Neuronal stem cell (in vitro differentiated cells): ENCODE measurements around the gene TRIM46.

Experiments
- DNase-seq: peaks from one replicate; pipeline ENCODE4 v3.0.0-alpha.2; 2013; ENCODE audit warnings: low spot score
- H2AFZ ChIP-seq: one replicate; pipeline ENCODE4 v1.6.1; 2013; ENCODE audit warnings: mild to moderate bottlenecking, low read length, inconsistent platforms
- H2AK5ac ChIP-seq: 2 replicates; pipeline ENCODE4 v1.6.1; 2013; ENCODE audit warnings: low read depth, mild to moderate bottlenecking, inconsistent platforms, low read length, moderate library complexity, mixed read lengths
- H2BK120ac ChIP-seq: 2 replicates; pipeline ENCODE4 v1.6.1; 2013; ENCODE audit warnings: low read depth, mild to moderate bottlenecking, inconsistent platforms, low read length, moderate library complexity, mixed read lengths
- H2BK12ac ChIP-seq: one replicate; pipeline ENCODE4 v1.6.1; 2013; ENCODE audit warnings: low read length, inconsistent platforms
- H2BK15ac ChIP-seq: 2 replicates; pipeline ENCODE4 v1.6.1; 2013; ENCODE audit warnings: mild to moderate bottlenecking, low read length, inconsistent platforms, mixed read lengths
- H2BK5ac ChIP-seq: one replicate; pipeline ENCODE4 v1.6.1; 2013; ENCODE audit warnings: inconsistent platforms, mild to moderate bottlenecking, low read length, moderate library complexity
- H3K14ac ChIP-seq: one replicate; pipeline ENCODE4 v1.6.1; 2013; ENCODE audit warnings: low read length, inconsistent platforms
- H3K18ac ChIP-seq: 2 replicates; pipeline ENCODE4 v1.6.1; 2013; ENCODE audit warnings: low read length, inconsistent platforms
- H3K23ac ChIP-seq: 2 replicates; pipeline ENCODE4 v1.6.1; 2013; ENCODE audit warnings: low read depth, mild to moderate bottlenecking, mixed read lengths, low read length, inconsistent platforms; ENCODE audit not compliant: poor library complexity
- H3K27ac ChIP-seq: replicated peaks from 3 replicates; pipeline ENCODE4 v1.5.1; 2013; ENCODE audit warnings: low read length, inconsistent platforms
- H3K27me3 ChIP-seq, 3 experiments: 2 replicates each; pipeline ENCODE4 v1.6.1; 2013; ENCODE audit warnings: low read length in 3 of 3, mild to moderate bottlenecking in 2 of 3, inconsistent platforms in 1 of 3, low read depth in 1 of 3, mixed read lengths in 1 of 3, moderate library complexity in 1 of 3; ENCODE audit not compliant: control insufficient read depth in 3 of 3, insufficient read depth in 3 of 3
- H3K36me3 ChIP-seq, 2 donors: replicated peaks in 1 of 2; 2 replicates each; pipeline ENCODE4 v1.6.1; 2013; ENCODE audit warnings: low read length in 2 of 2; ENCODE audit not compliant: control insufficient read depth in 2 of 2, insufficient read depth in 2 of 2
- H3K4ac ChIP-seq: 2 replicates; pipeline ENCODE4 v1.6.1; 2013; ENCODE audit warnings: inconsistent platforms, mild to moderate bottlenecking, low read length, moderate library complexity
- H3K4me1 ChIP-seq, 2 donors: 1 replicate in 1 of 2; 2 replicates in 1 of 2; pipeline ENCODE4 v1.6.1; 2013; ENCODE audit warnings: low read length in 2 of 2, low read depth in 1 of 2; ENCODE audit not compliant: control insufficient read depth in 2 of 2, insufficient read depth in 1 of 2
- H3K4me2 ChIP-seq: one replicate; pipeline ENCODE4 v1.6.1; 2013; ENCODE audit warnings: mild to moderate bottlenecking, low read length, inconsistent platforms; ENCODE audit not compliant: insufficient read depth, poor library complexity, severe bottlenecking
- H3K4me3 ChIP-seq, 2 donors: 2 replicates each; pipeline ENCODE4 v1.5.1; 2013; ENCODE audit warnings: low read length in 2 of 2, mild to moderate bottlenecking in 2 of 2, inconsistent platforms in 1 of 2, moderate library complexity in 1 of 2
- H3K79me1 ChIP-seq: one replicate; pipeline ENCODE4 v1.6.1; 2013; ENCODE audit warnings: low read depth, mild to moderate bottlenecking, inconsistent platforms, low read length, moderate library complexity
- H3K9ac ChIP-seq: one replicate; pipeline ENCODE4 v1.6.1; 2013; ENCODE audit warnings: mild to moderate bottlenecking, low read depth, low read length, inconsistent platforms; ENCODE audit not compliant: poor library complexity
- H3K9me3 ChIP-seq, 2 donors: replicated peaks in 1 of 2; 2 replicates each; pipeline versions ENCODE3 to v1.6.1; 2013; ENCODE audit warnings: low read length in 2 of 2, mild to moderate bottlenecking in 2 of 2, inconsistent platforms in 1 of 2, low read depth in 1 of 2, mixed read lengths in 1 of 2, moderate library complexity in 1 of 2; ENCODE audit not compliant: control insufficient read depth in 2 of 2, insufficient read depth in 1 of 2
- H4K8ac ChIP-seq: one replicate; pipeline ENCODE4 v1.6.1; 2013; ENCODE audit warnings: low read depth, mild to moderate bottlenecking, inconsistent platforms, low read length, moderate library complexity
- H4K91ac ChIP-seq: one replicate; pipeline ENCODE4 v1.6.1; 2013; ENCODE audit warnings: low read length, low read depth, mild to moderate bottlenecking, inconsistent platforms; ENCODE audit not compliant: poor library complexity
- WGBS, 2 donors: extraction: QIAGEN DNeasy Blood & Tissue Kit; methylation state at CpG; one replicate each; pipeline ENCODE4 v1.1.7; 2013; ENCODE audit warnings: missing lambda C conversion rate in 2 of 2, mixed read lengths in 1 of 2; ENCODE audit not compliant: insufficient read length in 2 of 2, insufficient replicate concordance in 1 of 2; ENCODE audit errors: extremely low coverage in 2 of 2; 5-methylcytosine and 5-hydroxymethylcytosine counted together

The TRIM46 gene

DNA sequence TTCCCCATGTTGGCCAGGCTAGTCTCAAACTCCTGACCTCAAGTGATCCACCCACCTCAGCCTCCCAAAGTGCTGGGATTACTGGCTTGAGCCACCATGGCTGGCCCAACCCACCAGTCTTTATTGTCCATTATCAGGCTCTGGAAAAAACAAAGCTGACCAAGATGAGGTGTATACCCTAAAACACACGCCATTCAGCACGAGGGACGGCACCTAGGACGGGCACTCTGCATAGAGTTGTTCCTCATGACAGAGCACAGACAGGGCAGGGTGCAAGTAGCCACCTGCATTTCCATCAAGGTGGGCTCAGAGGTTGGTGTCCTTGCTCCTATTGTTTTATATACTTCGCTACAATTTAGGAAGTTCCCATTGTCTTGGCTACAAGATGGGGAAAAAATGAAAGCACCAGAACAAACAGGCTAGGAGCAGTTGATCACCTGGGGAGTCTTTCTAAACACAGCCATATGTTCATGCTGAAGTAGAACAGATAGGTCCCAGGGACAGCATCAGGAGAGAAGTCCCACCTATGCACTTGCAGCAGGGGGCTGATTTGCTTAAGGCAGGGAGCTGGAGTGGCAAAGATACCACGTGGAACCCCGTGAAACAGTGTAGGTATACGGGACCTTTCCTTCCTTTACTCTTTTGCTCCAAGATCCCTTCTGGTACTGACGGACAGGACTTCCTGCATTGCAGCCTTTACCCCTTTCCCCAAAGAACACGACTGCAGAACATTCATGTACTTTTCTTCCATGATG is 5.0 kb upstream of the TRIM46 start:
- Histone ChIP-seq H3K4me1 (peaks cover 19 to 23% of the 10 kb centered on the region in 2 donors), H3K23ac (no peak overlapping the region), H3K18ac (no peak overlapping the region), H3K14ac (no peak overlapping the region), H3K9ac (no peak overlapping the region), H2BK12ac (no peak overlapping the region), H2AFZ (no peak overlapping the region), H2BK5ac (no peak overlapping the region), H3K4ac (no peak overlapping the region), H4K91ac (no peak overlapping the region), H3K27me3 (no peaks in the 10 kb centered on the region), H3K4me2 (no peak overlapping the region), H3K27ac (no peak overlapping the region), H2AK5ac (no peak overlapping the region), H3K79me1 (peaks cover 4% of the 10 kb centered on the region), H4K8ac (no peak overlapping the region), H3K36me3 (peaks cover 10 to 33% of the 10 kb centered on the region in 2 donors), H2BK15ac (no peak overlapping the region), H3K4me3 (no peak overlapping the region), H2BK120ac (no peak overlapping the region), H3K9me3 (no peaks in the 10 kb centered on the region)
- DNase-seq, result no peak
- no CpG with 5 or more reads among the region's 10 CpGs for WGBS, 2 donors

DNA sequence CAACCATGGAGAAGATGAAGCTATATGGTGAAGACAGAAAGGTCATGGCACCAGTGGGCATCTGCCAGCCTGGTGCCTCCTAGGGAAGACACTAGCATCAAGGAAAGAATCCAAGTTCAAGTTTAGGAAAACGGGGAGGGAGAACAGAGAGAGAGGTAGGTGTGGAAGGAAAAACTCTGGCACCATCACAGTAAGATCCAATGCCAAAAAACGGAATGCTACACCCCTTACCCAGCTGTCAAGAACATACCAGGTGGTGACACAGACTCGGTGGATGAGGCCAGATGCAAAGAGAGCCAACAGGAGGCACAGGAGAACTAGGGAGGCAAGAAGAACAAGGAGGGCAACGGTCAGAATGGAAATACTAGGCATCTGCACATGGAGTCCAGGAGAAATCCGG is 4.1 kb upstream of the TRIM46 start:
- H2BK120ac ChIP-seq, result no peak overlapping the region
- DNase-seq, result no peak

DNA sequence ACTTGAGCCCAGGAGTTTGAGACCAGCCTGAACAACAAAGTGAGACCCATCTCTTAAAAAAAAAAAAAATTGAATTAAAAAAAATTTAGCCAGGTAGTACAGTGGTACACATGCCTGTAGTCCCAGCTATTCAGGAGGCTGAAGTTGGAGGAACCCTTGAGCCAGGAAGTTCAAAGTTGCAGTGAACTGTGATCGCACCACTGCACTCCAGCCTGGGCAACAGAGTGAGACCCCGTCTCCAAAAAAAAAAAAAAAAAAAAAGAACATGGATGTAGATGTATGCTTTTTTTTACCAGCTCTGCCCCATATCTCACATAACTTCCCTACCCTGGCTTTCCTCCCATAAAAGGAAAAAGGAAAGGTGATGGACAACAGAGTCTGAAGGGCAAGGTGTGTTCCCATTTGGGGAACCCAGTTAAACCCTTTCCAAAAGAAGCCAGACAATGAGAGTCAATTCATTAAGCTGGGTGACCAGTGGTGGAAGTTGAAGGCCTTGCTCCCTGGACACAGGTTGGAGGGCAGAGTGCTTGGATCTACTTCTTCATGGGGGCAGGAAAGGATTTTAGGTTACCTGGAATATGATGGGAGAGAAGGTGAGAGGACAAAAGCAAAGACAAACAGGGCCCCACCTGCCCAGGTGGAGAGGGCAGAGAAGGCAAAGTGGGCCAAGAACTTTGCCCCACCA is 3.4 kb upstream of the TRIM46 start:
- Histone ChIP-seq H3K36me3 (peaks cover 10 to 33% of the 10 kb centered on the region in 2 donors), H3K23ac (no peak overlapping the region), H3K4me3 (no peak overlapping the region), H3K27ac (no peak overlapping the region), H3K4ac (no peak overlapping the region), H2BK120ac (no peak overlapping the region), H2BK12ac (no peak overlapping the region), H3K14ac (no peak overlapping the region), H4K8ac (no peak overlapping the region), H3K4me2 (no peak overlapping the region), H2AK5ac (no peak overlapping the region), H3K79me1 (peaks cover 6% of the 10 kb centered on the region), H3K9me3 (no peaks in the 10 kb centered on the region), H2BK15ac (no peak overlapping the region), H4K91ac (no peak overlapping the region), H3K27me3 (no peaks in the 10 kb centered on the region), H3K4me1 (peaks cover 24 to 34% of the 10 kb centered on the region in 2 donors), H2AFZ (no peak overlapping the region), H2BK5ac (no peak overlapping the region), H3K18ac (no peak overlapping the region), H3K9ac (no peak overlapping the region)
- no CpG with 5 or more reads among the region's 2 CpGs for WGBS, 2 donors
- no peak for DNase-seq

More for the DNA sequence above, 4.1 kb upstream of the TRIM46 start:
- no peaks in the 10 kb centered on the region for H3K27me3 ChIP-seq
- H3K79me1 ChIP-seq, result peaks cover 4% of the 10 kb centered on the region
- H2BK12ac ChIP-seq, result no peak overlapping the region
- H4K91ac ChIP-seq, result no peak overlapping the region
- no peak overlapping the region for H2AFZ ChIP-seq
- no peaks in the 10 kb centered on the region for H3K9me3 ChIP-seq
- no peak overlapping the region for H3K4me3 ChIP-seq
- H2AK5ac ChIP-seq, result no peak overlapping the region
- peaks cover 10 to 33% of the 10 kb centered on the region in 2 donors for H3K36me3 ChIP-seq
- no peak overlapping the region for H3K23ac ChIP-seq
- H3K27ac ChIP-seq, result no peak overlapping the region
- H3K4ac ChIP-seq, result no peak overlapping the region
- H3K14ac ChIP-seq, result no peak overlapping the region
- H4K8ac ChIP-seq, result no peak overlapping the region
- H2BK15ac ChIP-seq, result no peak overlapping the region
- no CpG with 5 or more reads among the region's 5 CpGs for WGBS, 2 donors
- peaks cover 19 to 27% of the 10 kb centered on the region in 2 donors for H3K4me1 ChIP-seq
- no peak overlapping the region for H3K4me2 ChIP-seq
- H2BK5ac ChIP-seq, result no peak overlapping the region
- no peak overlapping the region for H3K9ac ChIP-seq
- H3K18ac ChIP-seq, result no peak overlapping the region

GRCh38 chr1:155170806-155171205 is 2.8 kb upstream of the TRIM46 start:
- no peak overlapping the region for H3K4ac ChIP-seq
- no peak overlapping the region for H2BK15ac ChIP-seq
- peaks cover 10 to 33% of the 10 kb centered on the region in 2 donors for H3K36me3 ChIP-seq
- H2BK12ac ChIP-seq, result no peak overlapping the region
- H3K27me3 ChIP-seq, result no peaks in the 10 kb centered on the region
- H3K9ac ChIP-seq, result no peak overlapping the region
- no peak overlapping the region for H3K4me2 ChIP-seq
- no peak overlapping the region for H3K18ac ChIP-seq
- no peak overlapping the region for H3K23ac ChIP-seq
- no peak overlapping the region for H3K27ac ChIP-seq
- no CpG with 5 or more reads among the region's 7 CpGs for WGBS, 2 donors
- H3K9me3 ChIP-seq, result no peaks in the 10 kb centered on the region
- H3K14ac ChIP-seq, result no peak overlapping the region
- no peak overlapping the region for H4K91ac ChIP-seq
- no peak overlapping the region for H2AFZ ChIP-seq
- peaks cover 8% of the 10 kb centered on the region for H3K79me1 ChIP-seq
- no peak overlapping the region for H3K4me3 ChIP-seq
- no peak overlapping the region for H2AK5ac ChIP-seq
- DNase-seq, result no peak
- H2BK120ac ChIP-seq, result no peak overlapping the region
- H4K8ac ChIP-seq, result no peak overlapping the region
- H2BK5ac ChIP-seq, result no peak overlapping the region
- peaks cover 25 to 33% of the 10 kb centered on the region in 2 donors for H3K4me1 ChIP-seq
